ENCODE data around the gene RUNX1.
"Not testable (repeated sequence)": the region's sequence is repeated elsewhere in the genome, so short reads cannot be mapped to it uniquely, and the experiment has no call there.

The RUNX1 gene

DNA sequence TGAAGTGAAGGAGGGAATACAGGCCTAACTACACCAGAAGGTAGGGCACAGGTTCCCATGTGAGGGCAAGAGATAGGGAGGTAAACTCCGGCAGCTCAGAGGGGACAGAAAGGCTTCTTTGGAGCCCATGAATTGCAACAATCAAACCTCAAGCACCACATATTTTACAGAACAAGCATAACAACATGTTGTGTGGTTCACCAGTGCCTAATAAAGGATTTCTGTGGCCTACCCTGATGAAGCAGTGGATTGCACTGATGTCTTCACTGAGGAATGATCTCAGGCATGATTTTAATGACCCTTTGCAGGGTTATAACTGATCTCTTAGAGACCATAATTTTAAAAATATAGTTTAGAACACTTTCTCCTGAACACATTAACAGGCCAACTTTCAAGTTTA is 77.4 kb downstream of the RUNX1 start:
- no peaks in the 10 kb centered on the region for H3K9me3 Mint-ChIP-seq
- peaks cover 91% of the 10 kb centered on the region for H3K4me1 Mint-ChIP-seq (ENCODE audit: low read depth)
- H3K27me3 Mint-ChIP-seq = peaks cover 3% of the 10 kb centered on the region

DNA sequence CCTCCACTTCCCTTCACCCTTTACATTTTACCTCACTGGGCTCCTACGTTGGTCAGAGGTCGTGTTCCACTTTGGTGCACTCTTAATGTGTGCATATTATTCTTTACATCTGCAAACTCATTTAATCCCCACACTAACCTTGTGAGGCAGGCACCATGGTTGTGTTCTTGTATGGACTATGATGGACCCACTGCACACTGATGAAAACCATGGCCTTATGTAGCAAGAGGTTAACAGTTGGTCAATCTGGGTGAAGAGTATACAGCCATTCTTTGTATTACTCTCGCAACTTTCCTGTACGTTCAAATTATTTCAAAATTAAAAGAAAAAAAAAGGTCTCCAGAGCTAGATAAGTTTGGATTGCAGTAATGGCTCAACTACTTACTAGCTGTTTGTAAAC is 78.5 kb downstream of the RUNX1 start:
- peaks cover 92% of the 10 kb centered on the region for H3K4me1 Mint-ChIP-seq (ENCODE audit: low read depth)
- H3K36me3 Mint-ChIP-seq (ENCODE audit: low read depth) = peaks cover 14% of the 10 kb centered on the region
- H3K27me3 Mint-ChIP-seq = peaks cover 3% of the 10 kb centered on the region
- H3K27ac Mint-ChIP-seq = no peak overlapping the region
- no peak overlapping the region for H3K4me3 Mint-ChIP-seq
- H3K9me3 Mint-ChIP-seq = no peaks in the 10 kb centered on the region

More for the DNA sequence above, 77.4 kb downstream of the RUNX1 start:
- Mint-ChIP-seq H3K36me3 (ENCODE audit: low read depth) (peaks cover 17% of the 10 kb centered on the region), H3K27ac (peak overlapping the region; percentile 13), H3K4me3 (no peak overlapping the region)

DNA sequence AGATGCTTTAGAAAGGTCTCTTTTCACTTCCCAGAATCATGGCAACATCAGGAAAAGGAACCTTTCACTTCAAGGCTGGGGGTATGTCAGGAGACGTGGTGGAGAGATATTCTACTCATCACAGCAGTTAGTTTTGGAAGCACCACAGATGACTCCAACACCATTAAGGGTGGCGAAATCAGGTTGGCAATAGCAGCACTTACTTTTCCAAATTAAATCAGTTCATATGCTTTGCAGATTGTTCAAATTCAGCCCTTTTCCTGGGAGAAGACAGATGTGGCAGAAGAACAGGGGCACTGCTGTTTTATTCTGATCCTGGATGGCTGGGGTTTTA is 79.0 kb downstream of the RUNX1 start:
- peaks cover 3% of the 10 kb centered on the region for H3K27me3 Mint-ChIP-seq
- H3K9me3 Mint-ChIP-seq = no peaks in the 10 kb centered on the region
- H3K27ac Mint-ChIP-seq = peak overlapping the region; percentile 99
- peaks cover 11% of the 10 kb centered on the region for H3K36me3 Mint-ChIP-seq (ENCODE audit: low read depth)
- H3K4me3 Mint-ChIP-seq = peak overlapping the region; percentile 52
- H3K4me1 Mint-ChIP-seq (ENCODE audit: low read depth) = peaks cover 92% of the 10 kb centered on the region

DNA sequence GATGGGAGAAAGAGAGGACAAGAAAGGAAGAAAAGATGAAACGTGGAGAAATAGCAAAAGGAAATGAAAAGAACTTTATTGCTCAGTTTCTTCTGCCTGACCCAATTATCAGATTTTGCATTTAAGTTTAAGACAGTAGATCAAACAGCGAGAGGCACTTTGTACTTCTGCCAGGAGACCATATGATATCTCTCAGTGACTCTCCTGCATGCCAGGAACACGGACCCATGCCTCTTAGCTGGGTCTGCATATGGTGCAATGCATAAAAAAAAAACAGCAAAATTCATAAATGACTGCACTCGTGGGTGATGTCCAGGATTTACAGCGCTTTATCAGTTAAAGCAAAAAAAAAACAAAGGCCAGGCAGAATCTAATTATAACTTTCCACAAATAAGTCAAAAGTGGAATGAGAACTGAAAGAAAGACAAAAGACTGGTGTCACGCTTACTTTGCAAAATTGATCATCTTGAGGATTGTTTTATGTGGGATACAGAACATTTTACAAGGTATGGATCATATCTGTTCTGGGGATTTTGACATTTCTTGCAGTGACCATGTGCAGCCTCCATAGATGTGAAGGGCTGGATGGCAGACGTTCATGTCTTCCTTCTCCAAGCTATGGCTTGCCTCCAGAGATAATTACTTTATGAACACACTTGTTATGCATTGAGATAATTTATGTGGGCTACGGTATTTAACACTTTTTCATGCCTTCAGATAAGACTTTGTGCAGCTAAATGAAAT is 79.5 kb downstream of the RUNX1 start:
- Mint-ChIP-seq H3K9me3 (no peaks in the 10 kb centered on the region), H3K4me3 (peak overlapping the region; percentile 52), H3K4me1 (ENCODE audit: low read depth) (peaks cover 92% of the 10 kb centered on the region), H3K27me3 (peaks cover 3% of the 10 kb centered on the region), H3K36me3 (ENCODE audit: low read depth) (peaks cover 11% of the 10 kb centered on the region), H3K27ac (peak overlapping the region; percentile 99)

DNA sequence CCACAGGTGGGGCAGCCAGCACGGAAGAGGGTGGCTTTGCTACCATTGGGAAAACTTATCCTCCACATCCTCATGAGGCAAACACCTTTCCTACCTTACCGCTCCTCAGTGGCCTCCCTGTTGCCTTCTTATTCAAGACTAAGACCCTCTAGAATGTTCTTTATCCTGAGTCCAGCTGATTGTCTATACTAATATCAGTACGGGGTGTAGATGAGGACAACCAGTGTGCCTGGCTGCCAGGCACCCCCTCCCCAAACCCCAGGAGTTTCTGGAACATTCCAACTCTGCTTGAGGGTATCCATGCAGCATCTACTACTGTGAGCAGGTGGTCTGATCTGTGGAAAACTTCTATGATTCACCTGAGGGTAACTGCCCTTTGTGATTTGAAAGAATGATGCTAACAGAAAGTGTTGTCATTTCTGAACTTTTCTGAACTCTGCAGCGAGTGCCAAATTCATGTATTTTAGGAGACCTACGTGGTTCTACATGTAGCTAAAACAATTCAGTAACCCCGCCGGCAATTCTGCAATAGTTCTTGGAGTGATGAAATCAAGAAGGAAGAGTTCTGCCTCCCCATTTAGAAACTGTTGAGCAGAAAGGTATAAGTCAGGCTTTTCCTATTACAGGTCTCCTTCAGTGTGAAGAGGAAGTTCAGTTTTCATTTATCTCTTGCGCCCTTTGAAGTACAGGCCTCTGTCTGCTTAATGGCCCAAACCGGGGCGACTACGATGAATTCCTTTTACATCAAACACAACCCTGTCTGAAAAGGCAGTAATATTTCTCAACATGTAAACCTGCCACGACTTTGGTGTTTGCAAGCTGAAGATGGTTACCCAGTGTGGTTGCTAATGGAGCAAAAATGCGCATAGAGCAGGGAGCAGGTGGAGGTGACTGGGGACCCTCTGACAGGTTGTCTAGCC is 80.4 kb downstream of the RUNX1 start:
- Mint-ChIP-seq H3K27me3 (peaks cover 3% of the 10 kb centered on the region), H3K27ac (peak overlapping the region; percentile 99), H3K4me3 (peak overlapping the region; percentile 52), H3K4me1 (ENCODE audit: low read depth) (peaks cover 91% of the 10 kb centered on the region), H3K9me3 (no peaks in the 10 kb centered on the region), H3K36me3 (ENCODE audit: low read depth) (peaks cover 11% of the 10 kb centered on the region)

DNA sequence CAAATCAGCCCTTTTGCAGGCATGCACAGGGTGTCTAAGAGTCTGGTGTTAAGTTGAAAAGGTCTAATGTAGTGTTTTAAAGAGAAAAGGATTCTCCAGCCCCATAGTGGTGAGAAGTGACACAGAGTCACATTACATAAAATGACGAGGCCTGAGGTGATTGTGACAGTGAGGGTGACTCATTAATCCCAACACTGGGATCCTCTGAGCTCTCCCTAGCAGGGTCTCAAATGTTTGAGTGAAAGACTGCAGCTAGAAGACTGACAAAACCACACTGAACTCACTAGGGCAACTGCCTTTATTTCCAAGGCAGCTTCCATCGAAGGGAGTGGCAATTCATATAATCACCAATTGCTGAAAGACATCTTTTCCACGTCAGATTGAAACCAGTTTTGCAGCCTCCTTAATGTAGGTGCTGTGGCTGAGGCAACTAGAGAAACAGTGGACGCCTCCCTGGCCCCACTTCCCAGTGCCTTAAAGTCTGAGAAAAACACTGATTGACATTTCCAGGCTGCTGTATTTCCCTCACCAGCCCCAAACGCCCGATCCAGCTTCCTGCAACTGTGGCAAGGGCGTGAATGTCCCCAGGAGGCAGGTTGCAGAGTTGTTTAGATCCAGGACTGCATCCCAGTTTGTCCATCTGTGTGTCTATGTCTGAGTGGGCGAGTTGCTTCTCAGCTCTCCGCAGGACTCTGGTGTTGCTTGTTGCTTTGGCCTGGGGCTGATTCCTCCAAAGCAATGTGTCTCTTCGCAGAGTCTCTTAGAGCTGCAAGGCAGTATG is 81.4 kb downstream of the RUNX1 start:
- H3K36me3 Mint-ChIP-seq (ENCODE audit: low read depth) = peaks cover 11% of the 10 kb centered on the region
- H3K27ac Mint-ChIP-seq = peak overlapping the region; percentile 99
- peaks cover 91% of the 10 kb centered on the region for H3K4me1 Mint-ChIP-seq (ENCODE audit: low read depth)
- no peaks in the 10 kb centered on the region for H3K9me3 Mint-ChIP-seq
- H3K4me3 Mint-ChIP-seq = peak overlapping the region; percentile 69
- peaks cover 3% of the 10 kb centered on the region for H3K27me3 Mint-ChIP-seq

DNA sequence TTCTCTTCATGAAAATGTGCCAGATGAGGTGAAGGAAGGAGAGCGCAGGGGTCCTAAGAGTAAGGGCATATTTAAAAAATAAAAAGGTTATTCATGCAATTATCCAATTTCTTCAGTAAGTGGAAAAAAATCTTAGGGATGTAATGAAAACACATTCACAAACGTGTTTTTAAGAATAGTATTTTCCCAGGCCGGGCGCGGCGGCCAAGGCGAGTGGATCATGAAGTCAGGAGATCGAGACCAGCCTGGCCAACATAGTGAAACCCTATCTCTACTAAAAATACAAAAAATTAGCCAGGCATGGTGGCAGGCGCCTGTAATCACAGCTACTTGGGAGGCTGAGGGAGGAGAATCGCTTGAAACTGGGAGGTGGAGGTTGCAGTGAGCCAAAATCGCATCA is 82.2 kb downstream of the RUNX1 start:
- H3K27me3 Mint-ChIP-seq, H3K4me3 Mint-ChIP-seq, H3K9me3 Mint-ChIP-seq: not testable (repeated sequence)
- H3K4me1 Mint-ChIP-seq (ENCODE audit: low read depth) = peaks cover 93% of the 10 kb centered on the region
- H3K27ac Mint-ChIP-seq = peak overlapping the region; percentile 54
- peaks cover 11% of the 10 kb centered on the region for H3K36me3 Mint-ChIP-seq (ENCODE audit: low read depth)

DNA sequence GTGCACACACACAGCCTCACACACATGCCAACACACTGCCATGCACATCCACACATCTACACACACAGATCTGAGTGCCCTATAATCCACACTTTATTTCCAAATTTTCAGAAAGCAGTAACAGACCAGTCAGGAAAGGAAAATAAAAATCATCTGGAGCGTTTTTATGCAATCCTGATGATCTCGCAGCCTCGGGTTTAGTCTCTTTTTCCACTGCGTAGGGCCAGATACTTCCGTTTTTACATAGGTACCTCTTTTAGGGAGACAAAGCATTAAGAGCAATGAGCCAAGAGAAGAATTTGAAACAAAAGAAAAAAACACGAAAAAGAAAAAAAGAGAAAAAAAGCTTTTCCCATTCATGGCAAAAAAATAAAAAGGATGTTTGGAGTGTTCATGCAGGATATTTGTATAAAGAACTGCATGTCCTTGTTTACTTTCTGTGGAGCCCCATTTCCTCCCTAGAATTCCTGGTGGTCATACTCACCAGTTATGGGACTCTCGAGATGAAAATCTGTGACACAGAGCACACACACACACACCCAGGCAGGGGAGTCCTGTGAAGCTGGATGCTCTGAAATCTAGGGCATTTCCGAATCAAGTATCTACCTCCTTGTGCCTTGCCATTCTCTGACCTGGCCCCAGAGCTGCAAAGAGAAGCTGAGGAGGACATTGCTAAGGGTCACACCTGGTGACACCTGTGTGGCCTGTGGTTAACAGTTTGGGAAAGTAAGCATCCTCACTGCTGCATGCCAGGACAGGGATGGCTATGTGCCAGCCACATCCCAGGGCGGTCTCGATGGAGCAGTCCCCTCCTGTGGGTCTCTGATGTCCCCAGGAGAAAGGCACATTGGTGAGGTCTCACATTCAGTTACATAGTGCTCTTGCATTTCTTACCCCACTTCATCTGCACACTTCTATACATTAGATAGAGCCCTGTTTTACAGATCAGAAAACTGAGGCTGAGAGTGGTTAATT is 83.6 kb downstream of the RUNX1 start:
- H3K36me3 Mint-ChIP-seq (ENCODE audit: low read depth) = peaks cover 11% of the 10 kb centered on the region
- H3K9me3 Mint-ChIP-seq = no peaks in the 10 kb centered on the region
- peak overlapping the region; percentile 2 for H3K4me3 Mint-ChIP-seq
- H3K27ac Mint-ChIP-seq = peak overlapping the region; percentile 81
- peaks cover 93% of the 10 kb centered on the region for H3K4me1 Mint-ChIP-seq (ENCODE audit: low read depth)
- H3K27me3 Mint-ChIP-seq = no peaks in the 10 kb centered on the region

DNA sequence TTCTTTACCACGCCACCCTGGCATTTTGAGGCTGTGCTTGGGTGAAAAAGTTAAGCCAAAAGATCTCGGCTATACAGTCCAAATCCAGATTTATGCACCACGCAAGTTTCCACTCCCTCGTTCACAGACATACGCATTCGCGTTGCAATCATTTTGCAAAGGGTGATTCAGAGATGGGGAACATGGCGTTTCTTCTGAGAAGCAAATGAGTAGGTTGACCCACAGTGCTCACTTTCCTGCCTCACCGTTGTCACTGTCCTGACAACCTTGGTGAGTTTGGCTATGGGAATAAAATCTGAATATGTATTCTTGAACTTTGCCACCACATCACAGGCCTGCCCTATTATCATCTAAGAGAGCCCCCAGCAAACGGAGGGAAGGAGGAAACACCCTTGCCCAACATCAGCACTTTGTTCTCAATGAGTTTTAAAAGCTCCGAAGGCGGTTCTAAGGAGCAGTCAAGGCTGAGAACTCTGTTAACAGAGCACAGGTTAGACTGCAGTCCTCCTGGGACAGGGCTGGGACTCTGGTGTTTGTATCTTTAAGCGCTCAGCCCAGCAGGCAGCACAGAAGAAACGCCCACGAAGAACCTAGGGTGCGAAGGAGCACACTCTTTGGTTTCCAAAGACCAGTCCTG is 86.4 kb downstream of the RUNX1 start:
- H3K4me3 Mint-ChIP-seq = peak overlapping the region; percentile 58
- peaks cover 85% of the 10 kb centered on the region for H3K4me1 Mint-ChIP-seq (ENCODE audit: low read depth)
- H3K27ac Mint-ChIP-seq = peak overlapping the region; percentile 90
- H3K27me3 Mint-ChIP-seq = no peaks in the 10 kb centered on the region
- no peaks in the 10 kb centered on the region for H3K9me3 Mint-ChIP-seq
- peaks cover 10% of the 10 kb centered on the region for H3K36me3 Mint-ChIP-seq (ENCODE audit: low read depth)

DNA sequence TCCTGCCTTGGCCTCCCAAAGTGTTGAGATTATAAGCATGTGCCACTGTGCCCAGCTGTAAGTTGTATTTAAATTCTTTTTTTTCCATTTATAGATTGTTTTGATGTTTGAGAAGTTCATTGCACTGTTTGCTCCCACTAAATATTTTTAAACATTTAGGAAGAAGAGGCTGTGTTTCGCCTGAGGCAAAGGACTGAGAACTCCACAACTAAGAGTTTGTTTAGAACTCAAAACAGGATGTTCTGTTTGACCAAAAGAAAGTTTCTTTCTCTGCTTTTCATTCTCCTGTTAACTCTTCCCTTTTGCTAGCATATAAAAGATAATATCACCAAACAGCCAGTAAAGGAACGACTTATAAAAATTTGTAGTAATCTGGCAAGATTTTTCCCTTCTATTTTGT is 87.0 kb downstream of the RUNX1 start:
- Mint-ChIP-seq H3K27ac (peak overlapping the region; percentile 90), H3K36me3 (ENCODE audit: low read depth) (peaks cover 5% of the 10 kb centered on the region), H3K27me3 (no peaks in the 10 kb centered on the region), H3K9me3 (no peaks in the 10 kb centered on the region), H3K4me3 (peak overlapping the region; percentile 58), H3K4me1 (ENCODE audit: low read depth) (peaks cover 85% of the 10 kb centered on the region)

DNA sequence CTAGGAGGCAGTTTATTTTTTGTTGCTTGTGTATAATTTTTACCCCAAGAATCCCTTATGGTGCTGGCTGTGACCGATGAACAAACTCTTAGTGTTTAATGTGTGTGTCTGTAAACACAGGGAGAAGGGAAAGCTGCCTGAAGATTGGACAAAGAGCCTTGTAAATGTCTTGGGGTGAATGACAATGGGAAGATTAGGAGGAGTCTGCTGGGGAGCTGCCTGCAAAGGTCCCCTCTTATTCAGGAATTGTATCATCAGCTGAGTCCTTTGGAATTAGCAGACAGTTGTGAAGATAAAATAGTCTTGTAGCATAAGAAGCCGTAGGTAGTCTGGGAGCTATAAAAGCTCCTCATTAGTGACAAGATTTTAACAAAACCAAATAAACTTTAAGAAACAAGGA is 88.4 kb downstream of the RUNX1 start:
- H3K4me3 Mint-ChIP-seq = no peak overlapping the region
- H3K9me3 Mint-ChIP-seq = peaks cover 3% of the 10 kb centered on the region
- peaks cover 17% of the 10 kb centered on the region for H3K36me3 Mint-ChIP-seq (ENCODE audit: low read depth)
- H3K27me3 Mint-ChIP-seq = no peaks in the 10 kb centered on the region
- H3K4me1 Mint-ChIP-seq (ENCODE audit: low read depth) = peaks cover 86% of the 10 kb centered on the region
- H3K27ac Mint-ChIP-seq = peak overlapping the region; percentile 0

DNA sequence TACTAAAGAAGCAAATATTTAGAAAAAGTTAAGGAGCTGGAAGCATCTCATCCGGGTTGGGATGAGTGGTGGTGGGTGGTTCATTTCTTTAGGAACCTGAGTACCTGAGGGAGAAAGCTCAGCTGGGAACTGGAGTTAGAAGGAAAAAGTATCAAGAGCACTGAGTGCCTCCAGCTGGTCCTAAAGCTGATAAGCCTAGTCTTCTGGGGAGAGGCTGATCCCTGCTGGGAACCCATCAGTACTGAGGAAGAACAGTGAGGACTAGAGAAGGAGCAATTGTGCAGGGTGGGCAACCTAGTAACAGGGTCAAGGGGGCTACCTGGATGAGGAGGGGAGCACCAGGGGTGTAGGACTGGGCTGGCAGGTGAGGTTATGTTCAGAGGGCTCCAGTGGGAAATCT is 89.5 kb downstream of the RUNX1 start:
- H3K27me3 Mint-ChIP-seq = no peaks in the 10 kb centered on the region
- H3K36me3 Mint-ChIP-seq (ENCODE audit: low read depth) = peaks cover 26% of the 10 kb centered on the region
- H3K27ac Mint-ChIP-seq = peak overlapping the region; percentile 5
- no peak overlapping the region for H3K4me3 Mint-ChIP-seq
- peaks cover 3% of the 10 kb centered on the region for H3K9me3 Mint-ChIP-seq
- H3K4me1 Mint-ChIP-seq (ENCODE audit: low read depth) = peaks cover 83% of the 10 kb centered on the region

DNA sequence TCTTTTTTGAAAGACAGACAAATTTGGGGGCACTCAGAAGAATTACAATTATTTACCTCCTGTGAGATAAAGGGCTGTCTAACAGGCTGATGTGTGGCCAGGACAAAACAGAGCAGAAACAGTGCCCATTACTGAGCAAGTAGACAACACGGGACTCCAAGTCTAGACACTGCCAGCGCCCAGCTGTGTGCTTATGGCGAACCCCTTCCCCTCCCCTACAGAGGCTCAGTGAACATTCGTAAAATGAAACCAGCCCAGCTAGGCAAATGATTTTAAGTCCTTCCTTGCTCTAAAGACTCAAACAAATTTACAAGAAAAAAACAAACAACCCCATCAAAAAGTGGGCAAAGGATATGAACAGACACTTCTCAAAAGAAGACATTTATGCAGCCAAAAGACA is 91.1 kb downstream of the RUNX1 start:
- Mint-ChIP-seq H3K4me1 (ENCODE audit: low read depth) (peaks cover 83% of the 10 kb centered on the region), H3K36me3 (ENCODE audit: low read depth) (peaks cover 27% of the 10 kb centered on the region), H3K27me3 (no peaks in the 10 kb centered on the region), H3K27ac (no peak overlapping the region), H3K4me3 (no peak overlapping the region), H3K9me3 (peaks cover 3% of the 10 kb centered on the region)

All from stimulated activated naive CD8-positive, alpha-beta T cell treated with anti-CD3 and anti-CD28 coated beads, Interleukin-15, Interleukin-2, amounts not matched to agents 100 ng/mL and 50 ng/mL, for 24 hours (primary cell).